Stimulated activated CD4-positive, alpha-beta T cell treated with anti-CD3 and anti-CD28 coated beads, Interleukin-2, amount 100 ng/mL, for 4 hours (primary cell): ENCODE measurements around the gene PPP2R1B.
"Not testable (repeated sequence)": the region's sequence is repeated elsewhere in the genome, so short reads cannot be mapped to it uniquely, and the experiment has no call there.

Source experiments
- DNase-seq: peaks from one replicate; pipeline ENCODE4 v3.0.0-alpha.2; 2020; ENCODE audit warnings: low read depth

The PPP2R1B gene

GRCh38 chr11:111765984-111766833, at the start of gene PPP2R1B:
TSS of gene PPP2R1B (minus strand) at chr11:111766389. CDS start at chr11:111766361, 28 bp downstream.
- DNase-seq: peak; percentile 51

GRCh38 chr11:111815489-111815888, 49.3 kb upstream of the PPP2R1B start:
- DNase-seq: no peak

- no peak for DNase-seq
These were observed 48.5 kb upstream of the PPP2R1B start for GRCh38 chr11:111814557-111815320.

GRCh38 chr11:111814106-111814505, 47.9 kb upstream of the PPP2R1B start:
- no peak for DNase-seq

DNA sequence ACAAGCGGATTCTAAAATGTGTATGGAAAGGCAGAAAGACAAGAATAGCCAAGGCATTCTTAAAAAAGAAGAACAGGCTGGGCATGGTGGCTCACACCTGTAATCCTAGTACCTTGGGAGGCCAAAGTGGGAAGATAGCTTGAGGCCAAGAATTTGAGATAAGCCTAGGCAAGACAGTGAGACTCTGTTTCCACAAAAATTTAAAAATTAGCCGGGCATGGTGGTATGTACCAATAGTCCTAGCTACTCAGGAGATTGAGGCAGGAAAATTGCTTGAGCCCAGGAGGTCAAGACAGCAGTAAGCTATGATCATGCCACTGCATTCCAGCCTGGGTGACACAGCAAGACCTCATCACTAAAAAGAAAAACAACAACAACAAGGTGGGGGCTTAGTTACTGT, 46.0 kb upstream of the PPP2R1B start:
- DNase-seq: no peak

DNA sequence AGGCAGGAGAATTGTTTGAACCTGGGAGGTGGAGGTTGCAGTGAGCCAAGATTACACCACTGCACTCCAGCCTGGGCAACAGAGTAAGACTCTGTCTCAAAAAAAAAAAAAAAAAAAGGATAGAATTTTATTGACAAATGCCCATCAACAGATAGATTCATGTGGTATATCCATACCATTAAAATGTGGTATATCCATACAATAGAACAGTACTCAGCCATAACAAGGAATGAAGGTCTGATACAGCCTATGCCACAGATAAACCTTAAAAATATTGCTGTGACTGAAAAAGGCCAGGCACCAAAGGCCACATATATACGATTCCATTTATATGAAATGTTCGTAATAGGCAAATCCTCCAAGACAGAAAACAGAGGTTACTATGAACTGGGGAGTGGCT, 45.3 kb upstream of the PPP2R1B start:
- DNase-seq: no peak

- DNase-seq: no peak
These were observed 42.6 kb upstream of the PPP2R1B start for GRCh38 chr11:111808834-111809233.

GRCh38 chr11:111808063-111808588, 41.9 kb upstream of the PPP2R1B start:
- no peak for DNase-seq

GRCh38 chr11:111807076-111807475, 40.9 kb upstream of the PPP2R1B start:
- DNase-seq: no peak

DNA sequence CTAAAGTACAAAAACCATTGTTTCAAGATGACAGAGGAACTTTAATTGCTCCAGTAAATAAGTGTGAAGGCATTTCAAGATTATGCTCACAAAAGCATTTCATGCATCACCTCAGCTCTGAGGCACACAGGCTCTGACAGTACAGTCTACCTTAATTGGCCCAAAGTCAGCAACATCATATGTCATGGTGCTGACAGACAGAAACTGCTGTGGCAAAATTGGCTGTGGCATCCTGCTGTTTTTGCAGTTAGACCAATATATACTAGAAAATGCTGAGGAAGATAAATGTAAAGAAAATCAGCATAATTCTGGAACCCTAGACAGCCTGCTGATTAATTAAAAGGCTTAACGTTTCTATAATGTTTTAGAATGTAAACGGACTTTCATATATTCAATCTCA, 34.9 kb upstream of the PPP2R1B start:
- DNase-seq: no peak

DNA sequence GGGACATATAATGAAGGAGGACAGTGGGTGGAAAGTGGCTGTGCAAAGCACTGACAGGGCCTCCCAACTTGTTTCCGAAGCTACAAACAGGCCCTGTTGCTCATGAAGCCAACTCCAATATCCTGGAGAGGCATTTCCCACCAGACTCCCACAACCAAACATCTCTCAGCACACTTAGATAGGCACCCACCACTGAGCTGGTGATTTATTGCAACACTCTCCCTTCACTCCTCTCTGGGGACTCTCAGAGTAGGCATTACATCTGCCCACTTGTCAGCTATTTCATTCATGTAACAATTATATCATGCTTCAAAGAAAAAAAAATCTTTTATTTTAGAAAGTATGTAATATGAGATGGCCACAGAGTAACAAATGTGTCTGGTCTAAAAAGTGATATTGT, 32.1 kb upstream of the PPP2R1B start:
- no peak for DNase-seq

DNA sequence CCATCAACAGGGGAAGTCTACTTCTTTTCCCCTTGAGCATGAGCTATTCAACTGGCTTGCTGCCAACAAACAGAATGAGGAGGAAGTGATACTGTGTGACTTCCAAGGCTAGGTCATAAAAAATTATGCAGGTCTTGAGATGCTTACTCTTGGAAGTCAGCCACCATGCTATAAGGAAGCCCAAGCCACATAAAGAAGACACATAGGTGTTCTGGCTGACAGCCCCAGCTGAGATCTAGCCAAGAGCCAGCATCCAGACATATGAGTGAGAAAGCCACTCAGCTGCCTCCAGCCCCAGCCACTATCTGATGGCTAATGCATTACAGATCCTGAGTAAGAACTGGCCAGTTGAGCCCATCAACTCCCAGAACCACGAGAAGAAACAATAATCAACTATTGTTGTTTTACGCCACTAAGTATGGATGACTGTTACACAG, 31.0 kb upstream of the PPP2R1B start:
- no peak for DNase-seq

GRCh38 chr11:111796696-111797095, 30.5 kb upstream of the PPP2R1B start:
- no peak for DNase-seq

- DNase-seq: no peak
These were observed 29.3 kb upstream of the PPP2R1B start for GRCh38 chr11:111795334-111795985.

DNA sequence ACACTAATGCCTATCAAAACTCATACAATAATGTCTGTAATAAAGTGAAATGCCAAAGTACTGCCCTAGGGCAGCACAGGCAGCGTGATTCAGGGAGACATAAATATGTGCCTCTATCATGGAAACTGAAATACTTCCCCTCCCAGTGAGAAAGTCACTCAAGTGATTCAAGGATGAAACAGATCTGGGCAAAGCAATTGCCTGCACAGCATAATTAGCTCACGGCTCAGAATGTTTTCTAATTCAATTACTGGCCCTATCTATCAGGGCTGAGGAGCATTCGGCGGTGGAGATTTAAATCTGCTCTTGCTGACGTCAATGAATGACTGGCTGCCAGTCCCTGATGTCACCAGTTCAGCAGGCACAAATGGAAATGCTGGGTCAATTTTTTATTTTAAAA, 27.7 kb upstream of the PPP2R1B start:
- DNase-seq: no peak

- no peak for DNase-seq
These were observed 26.8 kb upstream of the PPP2R1B start for GRCh38 chr11:111792955-111793500.

GRCh38 chr11:111792314-111792713, 26.1 kb upstream of the PPP2R1B start:
- no peak for DNase-seq

DNA sequence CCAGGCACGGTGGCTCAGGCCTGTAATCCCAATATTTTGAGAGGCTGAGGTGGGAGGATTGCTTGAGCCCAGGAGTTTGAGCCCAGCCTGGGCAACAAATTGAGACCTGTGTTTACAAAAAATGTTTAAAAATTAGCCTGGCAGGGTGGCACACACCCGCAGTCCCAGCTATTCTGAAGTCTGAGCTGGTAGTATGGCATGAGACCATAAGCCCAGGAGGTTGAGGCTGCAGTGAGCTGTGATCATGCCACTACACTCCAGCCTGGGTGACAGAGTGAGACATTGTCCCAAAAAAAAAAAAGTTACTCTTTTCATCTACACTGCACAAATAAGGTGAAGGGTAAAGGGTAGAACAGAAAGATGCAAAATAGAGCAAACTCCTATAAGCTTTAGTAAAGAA, 22.3 kb upstream of the PPP2R1B start:
- DNase-seq: no peak

- no peak for DNase-seq
These were observed 21.9 kb upstream of the PPP2R1B start for GRCh38 chr11:111788051-111788450.

GRCh38 chr11:111785886-111786412, 19.8 kb upstream of the PPP2R1B start:
- no peak for DNase-seq

GRCh38 chr11:111785076-111785475, 18.9 kb upstream of the PPP2R1B start:
- DNase-seq: no peak

DNA sequence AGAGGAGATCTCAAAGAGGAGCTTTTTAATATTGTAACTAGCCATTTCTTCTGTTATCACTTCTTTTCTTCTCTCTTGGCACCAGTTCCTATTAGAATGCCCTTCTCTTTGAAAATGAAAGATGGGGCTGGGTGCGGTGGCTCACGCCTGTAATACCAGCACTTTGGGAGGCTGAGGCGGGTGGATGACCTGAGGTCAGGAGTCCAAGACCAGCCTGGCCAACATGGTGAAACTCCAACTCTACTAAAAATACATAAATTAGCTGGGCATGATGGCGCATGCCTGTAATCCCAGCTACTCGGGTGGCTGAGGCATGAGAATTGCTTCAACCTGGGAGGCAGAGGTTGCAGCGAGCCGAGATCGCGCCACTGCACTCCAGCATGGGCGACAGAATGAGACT, 18.1 kb upstream of the PPP2R1B start:
- not testable (repeated sequence) for DNase-seq
